ENCODE measurements around the gene NPHP3. TPM values are rescaled to one million over a fixed set of nuclear protein-coding genes. Genes with fewer than 3 reads are reported as not detected.
"Not testable (repeated sequence)": the region's sequence is repeated elsewhere in the genome, so short reads cannot be mapped to it uniquely, and the experiment has no call there.

NPHP3 gene, protein sequence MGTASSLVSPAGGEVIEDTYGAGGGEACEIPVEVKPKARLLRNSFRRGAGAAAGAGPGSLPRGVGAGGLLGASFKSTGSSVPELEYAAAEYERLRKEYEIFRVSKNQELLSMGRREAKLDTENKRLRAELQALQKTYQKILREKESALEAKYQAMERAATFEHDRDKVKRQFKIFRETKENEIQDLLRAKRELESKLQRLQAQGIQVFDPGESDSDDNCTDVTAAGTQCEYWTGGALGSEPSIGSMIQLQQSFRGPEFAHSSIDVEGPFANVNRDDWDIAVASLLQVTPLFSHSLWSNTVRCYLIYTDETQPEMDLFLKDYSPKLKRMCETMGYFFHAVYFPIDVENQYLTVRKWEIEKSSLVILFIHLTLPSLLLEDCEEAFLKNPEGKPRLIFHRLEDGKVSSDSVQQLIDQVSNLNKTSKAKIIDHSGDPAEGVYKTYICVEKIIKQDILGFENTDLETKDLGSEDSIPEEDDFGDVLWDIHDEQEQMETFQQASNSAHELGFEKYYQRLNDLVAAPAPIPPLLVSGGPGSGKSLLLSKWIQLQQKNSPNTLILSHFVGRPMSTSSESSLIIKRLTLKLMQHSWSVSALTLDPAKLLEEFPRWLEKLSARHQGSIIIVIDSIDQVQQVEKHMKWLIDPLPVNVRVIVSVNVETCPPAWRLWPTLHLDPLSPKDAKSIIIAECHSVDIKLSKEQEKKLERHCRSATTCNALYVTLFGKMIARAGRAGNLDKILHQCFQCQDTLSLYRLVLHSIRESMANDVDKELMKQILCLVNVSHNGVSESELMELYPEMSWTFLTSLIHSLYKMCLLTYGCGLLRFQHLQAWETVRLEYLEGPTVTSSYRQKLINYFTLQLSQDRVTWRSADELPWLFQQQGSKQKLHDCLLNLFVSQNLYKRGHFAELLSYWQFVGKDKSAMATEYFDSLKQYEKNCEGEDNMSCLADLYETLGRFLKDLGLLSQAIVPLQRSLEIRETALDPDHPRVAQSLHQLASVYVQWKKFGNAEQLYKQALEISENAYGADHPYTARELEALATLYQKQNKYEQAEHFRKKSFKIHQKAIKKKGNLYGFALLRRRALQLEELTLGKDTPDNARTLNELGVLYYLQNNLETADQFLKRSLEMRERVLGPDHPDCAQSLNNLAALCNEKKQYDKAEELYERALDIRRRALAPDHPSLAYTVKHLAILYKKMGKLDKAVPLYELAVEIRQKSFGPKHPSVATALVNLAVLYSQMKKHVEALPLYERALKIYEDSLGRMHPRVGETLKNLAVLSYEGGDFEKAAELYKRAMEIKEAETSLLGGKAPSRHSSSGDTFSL (N-terminal part only)
- polyA plus RNA-seq (2013, experiment 1 of 2; ENCODE audit: insufficient read length) = 23.3 TPM
- polyA plus RNA-seq (2013, experiment 2 of 2; ENCODE audit: insufficient read length) = 26.1 TPM

- peak; percentile 98 for DNase-seq
Observed at GRCh38 chr3:132722165-132723023, at the start of gene NPHP3. Gene NPHP3 (minus strand): TSS chr3:132722409. CDS start chr3:132722355, 54 bp downstream.

DNA sequence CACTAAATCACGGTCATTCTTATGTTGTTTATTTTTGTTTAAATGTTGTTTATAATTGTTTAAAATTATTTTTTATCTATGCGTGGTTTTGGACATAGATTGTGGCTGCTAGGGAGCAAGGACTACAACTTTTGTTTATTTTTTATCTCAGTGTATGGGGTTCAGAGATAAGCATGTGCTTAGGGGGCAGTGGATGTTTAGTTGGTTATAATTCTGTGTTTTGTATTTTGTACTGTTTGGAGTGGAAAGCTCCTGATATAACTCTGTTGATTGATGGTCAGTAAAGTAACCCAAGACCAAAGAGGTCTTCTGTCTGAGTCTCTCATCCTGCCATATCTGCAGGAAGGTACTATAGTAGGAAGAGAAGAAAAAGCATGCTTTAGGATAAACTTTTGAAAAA is 36.5 kb upstream of the NPHP3 start:
- no peak for DNase-seq

- no peak for DNase-seq
Observed at GRCh38 chr3:132756108-132756650, 34.0 kb upstream of the NPHP3 start.

DNA sequence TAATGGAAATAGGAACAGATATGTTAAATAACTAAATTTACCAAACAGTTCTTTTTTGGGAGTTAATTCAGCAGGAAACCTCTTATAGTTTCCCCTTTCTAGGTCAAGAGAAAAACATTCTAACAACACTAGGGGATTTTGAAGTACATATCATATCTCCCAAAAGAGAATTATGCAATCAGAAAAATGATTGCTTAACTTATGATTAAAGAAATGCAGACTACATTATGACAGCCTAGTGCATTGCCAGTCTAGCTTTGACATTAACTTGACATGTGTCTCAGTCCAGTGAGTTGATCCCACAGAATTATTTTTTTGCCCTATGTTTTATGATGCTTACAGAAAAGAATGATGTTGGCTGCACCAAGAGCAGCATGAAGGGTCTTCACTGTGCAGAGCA is 31.7 kb upstream of the NPHP3 start:
- no peak for DNase-seq

DNA sequence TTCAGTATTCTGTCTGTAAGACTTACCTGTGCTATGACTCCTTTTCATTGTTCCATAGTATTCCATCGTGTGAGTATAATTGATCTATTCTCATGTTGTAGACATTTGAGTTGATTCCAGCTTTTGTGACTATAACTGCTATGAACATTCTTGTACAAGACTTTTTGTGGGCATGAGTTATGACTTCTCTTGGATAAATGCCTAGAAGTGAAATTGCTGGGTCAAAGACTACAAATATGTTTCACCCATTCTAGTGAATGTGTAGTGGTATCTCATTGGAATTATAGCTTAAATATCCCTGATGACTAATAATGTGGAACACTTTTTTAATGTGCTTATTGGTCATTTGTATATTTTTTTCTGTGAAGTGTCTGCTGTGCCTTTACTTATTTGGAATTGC is 27.6 kb upstream of the NPHP3 start:
- peak; percentile 70 for DNase-seq

- not testable (repeated sequence) for DNase-seq
Observed at GRCh38 chr3:132746720-132747119, 24.5 kb upstream of the NPHP3 start.

DNA sequence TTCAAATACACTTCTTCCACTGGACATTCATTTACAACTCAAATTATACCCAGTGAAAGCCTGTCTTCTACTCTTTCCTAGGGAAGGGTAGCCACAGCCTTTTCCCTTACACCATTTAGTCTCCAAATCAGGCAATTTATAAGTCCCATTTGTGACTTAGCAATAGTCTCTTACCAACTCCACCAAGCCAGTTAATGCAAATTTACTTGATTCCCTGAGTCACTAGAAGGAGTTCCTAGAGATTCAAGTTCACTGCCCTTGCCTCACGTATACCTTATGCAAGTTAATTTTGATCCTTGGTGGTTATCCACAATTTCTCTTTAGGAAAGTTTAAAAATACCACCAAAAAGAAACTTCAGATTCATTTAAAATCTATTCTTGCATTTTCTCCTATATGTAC is 16.1 kb upstream of the NPHP3 start:
- DNase-seq = no peak

- DNase-seq = no peak
Observed at GRCh38 chr3:132735589-132735988, 13.4 kb upstream of the NPHP3 start.

- DNase-seq = peak; percentile 70
Observed at GRCh38 chr3:132730891-132731580, 8.8 kb upstream of the NPHP3 start.

- peak; percentile 31 for DNase-seq
Observed at GRCh38 chr3:132726341-132726823, 4.2 kb upstream of the NPHP3 start.

DNA sequence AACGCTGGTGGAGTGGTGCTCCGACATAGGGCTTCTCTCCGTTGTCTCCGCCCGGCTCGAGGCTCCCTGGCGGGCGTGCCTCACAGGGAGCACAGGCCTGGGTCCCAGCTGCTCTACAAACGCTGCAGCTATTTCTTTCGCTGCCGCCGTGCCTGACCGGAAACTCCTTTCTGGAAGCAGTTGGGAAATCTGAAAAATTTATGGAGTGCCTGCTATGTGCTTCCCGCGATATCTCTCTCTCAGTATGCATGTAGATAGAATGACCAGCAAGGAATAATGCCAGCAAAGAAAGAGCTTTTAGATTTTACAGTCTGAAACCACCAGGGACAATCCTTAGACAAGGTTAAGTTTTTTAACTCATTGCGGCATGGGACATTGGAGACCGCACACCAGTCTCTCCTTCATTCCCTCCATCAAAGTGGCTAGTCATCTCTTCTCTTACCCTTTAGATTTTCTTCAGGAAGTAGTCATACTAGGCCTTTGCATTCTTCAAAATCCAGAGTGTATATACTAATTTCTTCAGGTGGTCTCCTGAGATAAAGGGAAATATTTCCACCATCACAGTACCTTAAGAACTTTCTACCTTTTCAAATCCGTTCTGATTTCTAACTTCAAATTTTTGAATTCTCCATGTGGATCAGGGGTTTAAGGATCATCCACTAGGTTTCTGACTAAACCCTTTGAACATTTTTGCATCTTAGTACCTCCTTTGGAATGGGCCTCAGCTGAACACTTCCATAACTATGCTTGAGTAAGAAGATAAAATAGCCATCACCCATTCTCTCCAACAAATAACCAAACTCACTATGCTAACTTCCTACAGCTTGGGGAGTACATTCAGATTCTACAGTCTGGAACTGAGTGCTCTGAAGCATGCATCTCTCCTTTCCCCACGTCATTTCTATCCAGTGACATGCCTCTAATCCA is 1.1 kb upstream of the NPHP3 start:
- DNase-seq = no peak

- DNase-seq = peak; percentile 56
Observed at GRCh38 chr3:132721479-132722164, 587 bp downstream of the NPHP3 start.

DNA sequence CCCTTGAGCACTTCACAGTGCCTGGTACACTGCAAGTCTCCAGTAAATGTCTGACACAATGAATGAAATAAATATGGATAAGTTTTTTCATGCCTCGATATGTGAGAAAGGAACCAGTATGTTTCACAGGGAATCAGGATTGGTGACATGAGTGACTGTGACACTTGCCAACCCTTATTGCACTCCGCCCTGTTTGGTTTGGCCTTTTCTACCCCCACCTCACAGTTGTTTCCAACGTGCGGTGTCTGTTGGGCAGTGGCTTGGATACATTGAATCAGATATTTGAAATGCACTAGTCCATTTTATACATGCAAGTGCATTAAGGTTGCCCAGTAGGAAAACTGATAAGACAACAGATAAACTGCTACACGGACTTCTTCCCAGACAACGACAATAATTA is 2.0 kb downstream of the NPHP3 start:
- DNase-seq = no peak

DNA sequence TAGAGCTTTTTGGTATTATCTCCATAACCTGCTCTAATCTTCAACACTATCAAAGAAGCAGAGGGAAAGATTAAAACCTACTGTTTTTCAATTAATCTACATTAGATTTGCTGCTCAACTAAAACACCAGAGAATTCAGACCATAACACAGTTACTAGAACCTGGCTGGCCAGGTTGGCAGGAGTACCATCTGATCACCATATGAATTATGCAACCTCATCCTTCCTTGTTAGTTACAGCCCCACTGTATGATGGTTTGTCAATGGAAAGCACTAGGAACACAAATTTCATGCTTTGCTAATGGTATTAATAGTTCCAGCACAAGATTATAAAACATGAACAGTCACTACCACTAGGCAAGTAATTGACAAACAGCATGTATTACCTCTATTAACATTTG is 5.8 kb downstream of the NPHP3 start:
- DNase-seq = no peak

DNA sequence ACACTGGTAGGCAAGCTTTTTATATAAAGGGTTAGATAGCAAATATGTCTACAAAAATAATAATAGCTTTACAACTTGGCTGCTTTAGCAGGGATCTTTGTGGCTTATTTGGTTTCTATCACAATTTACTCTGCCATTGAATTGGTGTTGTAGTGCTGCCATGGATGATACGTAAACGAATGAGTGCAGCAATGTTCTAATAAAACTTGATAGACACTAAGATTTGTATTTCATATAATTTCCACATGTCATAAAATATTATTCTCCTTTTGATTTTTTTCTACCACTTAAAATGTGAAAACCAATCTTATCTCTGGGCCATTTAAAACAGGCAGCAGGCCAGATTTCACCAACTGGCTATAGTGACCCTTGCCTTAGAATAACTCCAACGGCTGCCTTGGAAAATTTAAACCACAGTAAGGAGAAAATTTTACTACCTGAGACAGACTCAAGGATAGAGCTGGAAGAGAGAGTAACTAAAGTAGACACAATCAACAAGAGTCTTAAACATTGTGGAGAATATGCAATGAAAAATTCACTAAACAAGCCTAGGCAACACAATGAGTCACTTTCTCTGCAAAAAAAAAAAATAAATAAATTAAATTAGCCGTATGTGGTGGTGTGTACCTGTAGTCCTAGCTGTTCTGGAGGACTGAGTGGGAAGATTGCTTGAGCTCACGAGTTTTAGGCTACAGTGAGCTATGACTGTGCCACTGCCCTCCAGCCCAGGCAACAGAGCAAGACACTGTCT is 8.1 kb downstream of the NPHP3 start:
- DNase-seq = no peak

DNA sequence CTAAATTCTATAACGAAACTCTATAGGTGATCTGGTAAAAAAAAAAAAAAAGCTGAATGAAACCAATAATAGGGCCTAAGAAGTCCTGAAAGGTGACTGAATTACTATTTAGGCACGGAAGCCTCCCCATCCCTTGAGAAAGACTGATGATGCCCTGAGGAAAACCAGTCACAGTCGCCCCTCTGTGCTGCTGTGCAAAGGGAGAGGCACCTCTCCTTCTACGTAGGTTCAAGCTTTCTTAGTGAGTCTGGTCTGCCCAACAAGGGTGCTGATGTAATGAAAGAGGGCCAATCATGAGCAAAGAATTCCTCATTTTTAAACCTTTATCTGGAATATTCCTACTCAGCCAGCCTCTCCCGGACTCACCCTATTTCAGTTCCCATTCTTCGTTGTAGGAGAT is 11.9 kb downstream of the NPHP3 start:
- DNase-seq = no peak

- DNase-seq = peak; percentile 40
Observed at GRCh38 chr3:132709761-132710160, 12.4 kb downstream of the NPHP3 start.

DNA sequence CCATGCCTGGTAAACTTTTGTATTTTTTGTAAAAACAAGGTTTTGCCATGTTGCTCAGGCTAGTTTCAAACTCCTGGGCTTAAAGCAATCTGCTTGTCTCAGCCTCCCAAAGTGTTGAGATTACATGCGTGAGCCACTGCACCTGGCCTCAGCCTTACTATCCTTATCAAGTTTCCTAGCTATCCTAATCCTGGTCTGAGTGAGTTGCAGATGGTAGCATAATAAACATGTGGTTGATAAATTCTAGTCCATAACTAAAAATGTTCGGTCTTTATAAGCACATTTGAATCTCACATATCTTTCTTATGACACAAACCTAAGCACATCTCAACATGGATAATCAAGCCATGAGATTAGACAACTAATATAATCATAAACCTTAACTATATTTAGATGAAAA is 18.5 kb downstream of the NPHP3 start:
- DNase-seq = no peak
